T-helper 2 cell treated with Interferon-gamma antibody and Interleukin-4, amounts not matched to agents 5 μg/mL and 100 μg/mL, for 36 hours (primary cell): ENCODE measurements around the gene LBP.
"Not testable (repeated sequence)": the region's sequence is repeated elsewhere in the genome, so short reads cannot be mapped to it uniquely, and the experiment has no call there.

Experiments used
- DNase-seq: peaks from one replicate; pipeline ENCODE4 v3.0.0; 2021; ENCODE audit warnings: low spot score
- H3K27ac Mint-ChIP-seq: one replicate; pipeline ENCODE4 v1.8.0; 2021; ENCODE audit warnings: mild to moderate bottlenecking, mixed read lengths
- H3K27me3 Mint-ChIP-seq: one replicate; pipeline ENCODE4 v1.8.0; 2021; ENCODE audit warnings: low read depth, mixed read lengths
- H3K36me3 Mint-ChIP-seq: one replicate; pipeline ENCODE4 v1.8.0; 2021; ENCODE audit warnings: low read depth, mixed read lengths
- H3K4me1 Mint-ChIP-seq: one replicate; pipeline ENCODE4 v1.8.0; 2021; ENCODE audit warnings: low read depth, mixed read lengths
- H3K4me3 Mint-ChIP-seq: one replicate; pipeline ENCODE4 v1.8.0; 2022; ENCODE audit warnings: mild to moderate bottlenecking, moderate library complexity, mixed read lengths
- H3K9me3 Mint-ChIP-seq: one replicate; pipeline ENCODE4 v1.8.0; 2021; ENCODE audit warnings: mixed read lengths

LBP gene

DNA sequence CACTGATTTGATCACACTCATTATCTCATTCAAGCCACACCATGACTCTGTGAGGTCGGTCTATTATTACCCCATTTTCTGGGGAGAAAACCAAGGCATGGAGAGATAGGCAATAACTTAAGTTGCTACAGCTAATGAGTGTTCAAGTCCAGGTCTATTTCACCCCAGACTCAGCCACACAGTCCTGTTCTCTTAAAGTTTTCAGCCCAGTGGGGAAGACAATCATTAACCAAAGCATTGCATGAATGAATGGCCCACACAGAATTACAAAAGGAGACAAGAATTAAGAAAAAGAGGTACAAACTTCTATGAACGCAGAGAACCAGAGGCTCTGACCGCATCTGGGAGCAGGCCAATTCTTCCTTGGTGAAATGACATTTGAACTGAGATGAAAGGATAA is 35.2 kb upstream of the LBP start:
- Mint-ChIP-seq H3K27me3 (peaks cover 4% of the 10 kb centered on the region), H3K9me3 (no peaks in the 10 kb centered on the region), H3K27ac (no peak overlapping the region), H3K4me1 (no peaks in the 10 kb centered on the region), H3K4me3 (no peak overlapping the region), H3K36me3 (no peaks in the 10 kb centered on the region)
- DNase-seq, result no peak

DNA sequence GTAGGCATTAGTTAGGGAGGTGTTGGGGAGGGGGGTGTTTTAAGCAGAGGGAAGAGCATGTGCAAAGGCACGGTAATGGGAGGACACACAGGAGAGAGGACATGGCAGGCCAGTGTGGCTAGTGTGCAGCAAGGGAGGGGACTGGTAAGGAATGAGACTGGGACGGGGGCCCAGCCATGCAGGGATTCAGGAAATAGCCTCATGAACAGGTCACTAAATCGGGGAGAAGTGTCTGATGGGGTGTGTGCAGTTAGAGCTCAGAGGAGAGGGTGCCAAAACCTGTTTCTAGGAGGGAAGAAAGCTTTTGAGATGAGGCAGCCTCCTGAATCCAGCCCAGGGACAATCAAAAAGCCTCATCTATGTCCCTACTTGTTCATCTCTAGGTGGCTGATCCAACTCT is 34.8 kb upstream of the LBP start:
- no peaks in the 10 kb centered on the region for H3K4me1 Mint-ChIP-seq
- H3K4me3 Mint-ChIP-seq, result no peak overlapping the region
- H3K9me3 Mint-ChIP-seq, result no peaks in the 10 kb centered on the region
- no peak overlapping the region for H3K27ac Mint-ChIP-seq
- H3K36me3 Mint-ChIP-seq, result no peaks in the 10 kb centered on the region
- H3K27me3 Mint-ChIP-seq, result peaks cover 2% of the 10 kb centered on the region
- DNase-seq, result no peak

DNA sequence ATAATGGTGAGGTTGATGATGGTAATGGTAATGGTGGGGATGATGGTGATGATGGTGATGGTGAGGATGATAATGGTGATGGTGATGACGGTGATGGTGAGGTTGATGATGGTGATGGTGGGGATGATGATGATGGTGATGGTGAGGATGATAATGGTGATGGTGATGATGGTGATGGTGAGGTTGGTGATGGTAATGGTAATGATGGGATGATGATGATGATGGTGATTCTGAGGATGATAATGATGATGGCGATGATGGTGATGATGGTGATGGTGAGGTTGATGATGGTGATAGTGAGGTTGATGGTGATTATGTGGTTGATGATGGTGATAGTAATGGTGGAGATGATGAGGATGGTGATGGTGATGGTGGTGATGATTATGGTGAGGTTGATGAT is 32.6 kb upstream of the LBP start:
- Mint-ChIP-seq H3K4me3 (no peak overlapping the region), H3K36me3 (no peaks in the 10 kb centered on the region), H3K4me1 (no peaks in the 10 kb centered on the region), H3K9me3 (no peaks in the 10 kb centered on the region), H3K27ac (no peak overlapping the region), H3K27me3 (no peaks in the 10 kb centered on the region)
- no peak for DNase-seq

DNA sequence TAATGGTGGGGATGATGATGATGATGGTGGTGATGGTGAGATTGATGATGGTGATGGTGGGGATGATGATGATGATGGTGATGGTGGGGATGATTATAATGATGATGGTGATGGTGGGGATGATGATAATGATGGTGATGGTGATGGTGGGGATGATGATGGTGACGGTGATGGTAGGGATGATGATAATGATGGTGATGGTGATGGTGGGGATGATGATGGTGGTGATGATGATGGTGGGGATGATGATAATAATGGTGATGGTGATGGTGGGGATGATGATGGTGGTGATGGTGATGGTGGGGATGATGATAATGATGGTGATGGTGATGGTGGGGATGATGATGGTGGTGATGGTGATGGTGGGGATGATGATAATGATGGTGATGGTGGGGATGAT is 31.9 kb upstream of the LBP start:
- H3K36me3 Mint-ChIP-seq, H3K4me1 Mint-ChIP-seq, H3K4me3 Mint-ChIP-seq, H3K27ac Mint-ChIP-seq, H3K27me3 Mint-ChIP-seq, H3K9me3 Mint-ChIP-seq, DNase-seq: not testable (repeated sequence)

DNA sequence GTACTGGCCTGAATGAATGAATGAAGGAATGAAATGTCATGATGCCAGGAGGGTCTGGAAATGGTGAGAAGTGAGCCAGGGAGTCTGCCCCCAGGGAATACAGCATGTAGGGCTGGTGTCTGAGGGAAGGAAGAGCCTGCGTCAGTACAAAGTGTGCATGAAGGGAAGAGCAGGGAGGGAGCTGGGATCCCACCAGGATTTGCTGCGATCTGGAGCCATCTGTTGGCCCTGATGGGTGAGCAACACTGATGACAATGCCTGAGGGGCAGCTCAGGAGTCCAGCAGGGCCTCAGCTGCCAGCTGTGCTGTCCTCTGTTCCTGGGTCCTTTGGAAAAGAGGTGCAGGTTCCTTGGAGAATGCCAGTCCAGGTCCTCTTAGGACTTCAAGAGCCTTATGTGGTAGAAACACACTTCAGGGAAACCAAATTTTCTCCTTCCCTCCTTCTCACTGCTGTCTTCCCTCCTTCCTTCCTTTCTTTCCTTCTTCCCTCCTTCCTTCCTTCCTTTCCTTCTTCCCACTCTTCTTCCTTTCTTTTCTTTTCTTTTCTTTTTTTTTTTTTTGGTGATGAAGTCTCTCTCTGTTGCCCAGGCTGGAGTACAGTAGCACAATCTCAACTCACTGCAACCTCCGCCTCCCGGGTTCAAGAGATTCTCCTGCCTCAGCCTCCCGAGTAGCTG is 30.9 kb upstream of the LBP start:
- no peak for DNase-seq
- H3K4me1 Mint-ChIP-seq, result no peaks in the 10 kb centered on the region

DNA sequence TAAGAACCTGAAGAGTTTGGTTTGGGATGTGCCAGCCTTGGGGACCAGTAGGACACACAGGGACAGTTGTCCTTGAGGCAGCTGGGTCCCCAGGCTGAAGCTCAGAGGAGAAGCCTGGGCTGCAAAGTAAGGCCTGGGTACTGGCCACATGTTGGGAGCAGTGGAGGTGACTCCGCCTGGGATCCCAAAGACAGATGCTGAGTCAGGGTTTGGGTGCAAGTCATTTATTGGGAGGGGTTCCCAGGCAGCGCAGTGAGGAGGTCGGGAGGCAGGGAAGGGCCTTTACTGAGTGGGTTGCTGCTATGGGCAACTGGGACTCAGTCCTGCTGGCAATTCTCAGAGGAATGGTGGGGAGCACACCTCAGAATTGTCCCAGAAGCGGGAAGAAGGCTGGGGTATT is 29.9 kb upstream of the LBP start:
- Mint-ChIP-seq H3K27ac (no peak overlapping the region), H3K27me3 (peaks cover 8% of the 10 kb centered on the region), H3K36me3 (no peaks in the 10 kb centered on the region), H3K4me1 (no peaks in the 10 kb centered on the region), H3K9me3 (no peaks in the 10 kb centered on the region), H3K4me3 (no peak overlapping the region)
- DNase-seq, result no peak

More for the DNA sequence above, 30.9 kb upstream of the LBP start:
- H3K9me3 Mint-ChIP-seq, result no peaks in the 10 kb centered on the region
- no peaks in the 10 kb centered on the region for H3K36me3 Mint-ChIP-seq
- H3K4me3 Mint-ChIP-seq, result no peak overlapping the region
- H3K27ac Mint-ChIP-seq, result no peak overlapping the region
- H3K27me3 Mint-ChIP-seq, result peaks cover 5% of the 10 kb centered on the region

DNA sequence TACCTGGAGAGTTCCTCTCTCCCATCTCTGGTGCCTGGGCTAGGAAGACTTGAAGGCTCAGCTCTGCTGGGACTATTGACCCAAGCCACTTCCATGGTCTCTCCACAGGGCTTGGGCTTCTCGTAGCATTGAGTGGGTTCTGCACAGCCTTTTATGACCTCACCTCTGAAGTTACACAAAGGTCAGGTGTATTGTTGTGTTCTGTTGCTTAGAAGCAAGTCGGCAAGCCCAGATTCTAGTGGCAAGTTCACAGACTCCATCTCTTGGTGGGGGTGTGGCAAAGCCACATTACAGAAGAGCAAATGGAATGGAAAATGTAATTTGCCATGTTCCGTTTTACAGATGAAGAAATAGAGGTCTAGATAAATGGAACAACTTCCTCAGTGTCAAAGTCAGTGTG is 28.9 kb upstream of the LBP start:
- H3K27ac Mint-ChIP-seq, result no peak overlapping the region
- no peaks in the 10 kb centered on the region for H3K36me3 Mint-ChIP-seq
- peaks cover 12% of the 10 kb centered on the region for H3K27me3 Mint-ChIP-seq
- H3K9me3 Mint-ChIP-seq, result no peaks in the 10 kb centered on the region
- H3K4me1 Mint-ChIP-seq, result no peaks in the 10 kb centered on the region
- H3K4me3 Mint-ChIP-seq, result no peak overlapping the region
- DNase-seq, result no peak

DNA sequence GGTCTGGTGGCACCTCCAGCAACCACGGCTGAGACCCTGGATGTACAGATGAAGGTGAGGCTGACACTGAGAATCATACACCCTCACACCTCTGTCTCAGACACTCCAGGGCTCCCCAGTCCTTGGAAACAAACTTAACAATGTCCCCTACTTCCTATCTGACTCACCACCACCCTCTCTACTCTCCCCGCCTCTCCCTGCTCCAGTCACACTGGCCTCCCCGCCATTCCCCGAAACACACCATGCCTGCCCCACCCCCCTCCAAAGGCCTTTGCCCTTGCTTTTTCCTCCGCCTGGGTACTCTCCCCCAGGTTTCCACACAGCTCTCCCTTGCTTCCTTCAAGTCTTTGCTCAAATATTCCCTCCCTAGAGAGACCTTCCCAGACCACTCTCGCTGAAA is 26.1 kb upstream of the LBP start:
- no peaks in the 10 kb centered on the region for H3K36me3 Mint-ChIP-seq
- H3K27ac Mint-ChIP-seq, result no peak overlapping the region
- no peaks in the 10 kb centered on the region for H3K9me3 Mint-ChIP-seq
- H3K4me1 Mint-ChIP-seq, result no peaks in the 10 kb centered on the region
- no peak overlapping the region for H3K4me3 Mint-ChIP-seq
- H3K27me3 Mint-ChIP-seq, result peaks cover 12% of the 10 kb centered on the region
- no peak for DNase-seq

DNA sequence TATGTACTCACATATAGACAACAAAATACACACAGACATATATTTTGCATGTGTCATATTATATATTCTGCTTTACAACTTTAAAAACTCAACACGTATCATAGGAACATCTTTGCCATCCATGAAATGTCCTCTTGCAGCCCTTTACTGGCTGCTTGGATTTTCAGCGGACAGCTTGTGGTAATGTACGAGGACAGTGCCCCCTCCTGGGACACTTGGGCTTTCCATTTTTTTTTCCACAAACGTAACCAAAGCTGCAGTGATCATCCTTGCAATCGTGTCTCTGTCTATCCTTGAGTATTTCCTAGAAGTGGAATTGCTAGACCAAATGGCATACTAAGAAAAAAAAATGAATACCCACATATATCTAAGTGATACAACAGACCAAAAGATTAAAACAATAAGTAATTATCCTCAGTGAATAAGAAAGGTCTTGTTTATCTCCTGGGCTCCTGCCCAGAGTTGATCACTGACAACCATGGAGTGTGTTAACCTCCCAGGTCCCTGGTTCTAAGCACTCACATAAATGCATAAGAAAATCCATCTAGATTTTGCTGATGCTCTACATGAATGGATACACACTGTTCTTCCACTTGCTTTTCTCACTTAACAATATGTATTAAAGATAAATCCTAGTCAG is 24.2 kb upstream of the LBP start:
- Mint-ChIP-seq H3K9me3 (no peaks in the 10 kb centered on the region), H3K4me1 (no peaks in the 10 kb centered on the region), H3K27me3 (peaks cover 12% of the 10 kb centered on the region), H3K27ac (no peak overlapping the region), H3K4me3 (no peak overlapping the region), H3K36me3 (no peaks in the 10 kb centered on the region)
- no peak for DNase-seq

DNA sequence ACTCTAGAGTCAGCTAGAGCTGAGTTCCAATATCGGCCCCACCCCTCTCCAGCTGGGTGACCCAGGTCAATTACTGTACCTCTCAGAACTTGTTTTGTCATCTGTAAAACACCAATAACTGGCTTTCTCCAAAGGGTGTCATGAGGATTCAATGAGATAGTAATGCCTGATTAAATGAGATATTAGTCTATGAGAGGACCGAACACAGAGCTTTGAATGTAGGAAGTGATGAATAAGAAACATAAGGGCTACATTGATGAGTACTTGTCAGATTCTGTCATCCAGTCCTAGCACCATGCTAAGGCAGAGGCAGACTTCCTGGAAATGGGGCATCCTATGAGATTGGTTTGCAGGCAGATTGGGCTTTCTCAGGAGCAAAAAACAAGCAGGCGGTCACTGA is 22.1 kb upstream of the LBP start:
- peaks cover 12% of the 10 kb centered on the region for H3K27me3 Mint-ChIP-seq
- H3K4me1 Mint-ChIP-seq, result no peaks in the 10 kb centered on the region
- no peak overlapping the region for H3K4me3 Mint-ChIP-seq
- no peaks in the 10 kb centered on the region for H3K36me3 Mint-ChIP-seq
- no peaks in the 10 kb centered on the region for H3K9me3 Mint-ChIP-seq
- DNase-seq, result no peak
- H3K27ac Mint-ChIP-seq, result no peak overlapping the region

DNA sequence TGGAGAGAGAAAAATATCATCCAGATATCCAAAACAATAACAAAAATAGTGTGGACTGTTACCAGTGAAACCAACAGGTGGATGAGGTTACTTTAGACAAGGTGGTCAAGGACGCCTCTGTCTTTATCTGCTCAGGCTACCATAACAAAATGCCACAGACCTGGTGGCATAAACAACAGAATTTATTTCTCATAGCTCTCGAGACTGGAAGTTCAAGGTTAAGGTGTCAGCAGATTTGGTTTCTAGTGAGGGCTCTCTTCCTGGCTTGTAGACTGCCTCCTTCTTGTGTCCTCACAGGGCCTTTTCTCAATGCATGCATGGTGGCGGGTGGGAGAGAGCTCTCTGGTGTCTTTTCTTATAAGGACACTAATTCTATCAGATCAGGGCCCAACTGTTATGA is 21.1 kb upstream of the LBP start:
- no peaks in the 10 kb centered on the region for H3K4me1 Mint-ChIP-seq
- no peak overlapping the region for H3K27ac Mint-ChIP-seq
- DNase-seq, result no peak
- no peak overlapping the region for H3K4me3 Mint-ChIP-seq
- H3K27me3 Mint-ChIP-seq, result peaks cover 10% of the 10 kb centered on the region
- no peaks in the 10 kb centered on the region for H3K36me3 Mint-ChIP-seq
- no peaks in the 10 kb centered on the region for H3K9me3 Mint-ChIP-seq

DNA sequence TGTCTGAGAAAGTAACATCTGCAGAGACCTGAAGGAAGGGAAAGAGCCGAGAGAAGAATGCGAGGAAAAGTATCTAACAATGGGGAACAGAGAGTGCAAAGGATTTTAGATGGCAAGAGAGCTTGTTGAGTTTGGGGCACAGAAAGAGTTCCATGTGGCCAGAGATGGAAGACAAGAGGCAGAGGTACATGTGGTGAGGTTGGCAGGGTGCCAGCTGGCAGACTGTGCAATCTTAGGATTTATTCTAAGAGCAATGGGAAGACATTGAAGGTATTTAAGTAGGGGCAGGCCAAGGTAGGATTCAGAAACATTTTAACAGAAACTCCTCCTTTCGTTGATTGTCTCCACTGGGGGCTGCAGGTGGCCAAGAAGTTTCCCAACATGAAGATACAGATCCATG is 20.4 kb upstream of the LBP start:
- no peaks in the 10 kb centered on the region for H3K36me3 Mint-ChIP-seq
- no peak overlapping the region for H3K27ac Mint-ChIP-seq

DNA sequence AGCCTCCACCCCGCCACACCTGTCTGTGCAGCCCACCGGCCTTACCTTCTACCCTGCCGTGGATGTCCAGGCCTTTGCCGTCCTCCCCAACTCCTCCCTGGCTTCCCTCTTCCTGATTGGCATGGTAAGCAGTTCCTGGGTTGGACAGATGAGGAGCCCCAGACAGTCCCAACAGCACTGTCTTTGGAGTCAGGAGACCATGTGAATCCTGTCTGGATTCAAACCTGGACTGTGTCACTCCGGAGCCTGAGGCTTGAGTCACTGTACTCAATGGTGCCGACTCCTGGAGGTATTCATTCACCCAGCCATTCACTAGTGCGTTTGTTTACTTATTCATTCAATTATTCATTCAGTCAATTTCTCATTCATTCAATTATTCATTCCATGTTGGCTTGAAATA is 20.0 kb upstream of the LBP start:
- H3K27me3 Mint-ChIP-seq, result peaks cover 5% of the 10 kb centered on the region
- no peak overlapping the region for H3K4me3 Mint-ChIP-seq
- no peaks in the 10 kb centered on the region for H3K4me1 Mint-ChIP-seq
- no peak for DNase-seq
- H3K27ac Mint-ChIP-seq, result no peak overlapping the region
- no peaks in the 10 kb centered on the region for H3K36me3 Mint-ChIP-seq
- no peaks in the 10 kb centered on the region for H3K9me3 Mint-ChIP-seq

More for the DNA sequence above, 20.4 kb upstream of the LBP start:
- Mint-ChIP-seq H3K4me1 (no peaks in the 10 kb centered on the region), H3K9me3 (no peaks in the 10 kb centered on the region), H3K27me3 (peaks cover 6% of the 10 kb centered on the region), H3K4me3 (no peak overlapping the region)
- DNase-seq, result no peak

DNA sequence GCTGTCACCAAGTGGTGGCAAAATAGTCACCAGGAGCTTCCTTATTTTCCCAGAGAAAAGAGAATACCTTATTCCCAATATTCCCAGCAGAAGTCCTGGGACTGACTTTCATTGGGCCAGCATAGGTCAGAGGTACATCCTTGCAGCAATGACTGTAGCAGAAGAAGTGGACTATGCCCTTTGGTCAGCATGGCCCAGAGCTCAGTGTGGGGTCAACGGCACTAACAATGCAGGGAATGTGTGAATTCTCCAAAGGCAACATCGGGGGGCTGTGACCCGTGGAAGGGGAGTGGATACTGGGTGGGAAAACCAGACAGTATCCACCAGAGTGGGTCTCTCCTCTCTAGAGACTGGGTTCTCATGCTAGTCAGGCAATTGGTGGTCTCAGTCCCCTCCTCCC is 15.6 kb upstream of the LBP start:
- H3K9me3 Mint-ChIP-seq, result no peaks in the 10 kb centered on the region
- no peaks in the 10 kb centered on the region for H3K36me3 Mint-ChIP-seq
- peaks cover 3% of the 10 kb centered on the region for H3K27me3 Mint-ChIP-seq
- no peak overlapping the region for H3K4me3 Mint-ChIP-seq
- H3K27ac Mint-ChIP-seq, result no peak overlapping the region
- no peak for DNase-seq
- H3K4me1 Mint-ChIP-seq, result no peaks in the 10 kb centered on the region

DNA sequence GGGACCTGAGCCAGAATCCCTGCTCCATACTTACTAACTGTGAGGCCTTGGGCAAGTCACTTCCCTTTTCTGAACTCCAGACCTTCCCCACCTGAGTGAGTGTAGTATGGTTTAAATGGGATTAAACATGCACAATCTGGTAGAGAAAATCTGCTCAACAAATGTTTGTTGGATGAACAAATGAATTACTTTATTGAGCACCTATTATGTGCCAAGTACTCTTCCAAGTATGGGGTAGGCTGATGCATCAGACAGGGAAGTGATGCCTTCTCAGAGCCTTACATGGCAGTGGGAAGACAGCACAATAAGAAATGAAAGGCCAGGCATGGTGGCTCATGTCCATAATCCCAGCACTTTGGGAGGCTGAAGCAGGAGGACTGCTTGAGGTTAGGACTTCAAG is 15.0 kb upstream of the LBP start:
- Mint-ChIP-seq H3K4me3 (no peak overlapping the region), H3K9me3 (no peaks in the 10 kb centered on the region), H3K27me3 (peaks cover 3% of the 10 kb centered on the region), H3K36me3 (no peaks in the 10 kb centered on the region), H3K4me1 (no peaks in the 10 kb centered on the region), H3K27ac (no peak overlapping the region)
- DNase-seq, result no peak
